Heart right ventricle (tissue), 16 donors: ENCODE results near the gene CPD. TPM values are rescaled to one million over a fixed set of nuclear protein-coding genes. Genes with fewer than 3 reads are reported as not detected.

Source experiments
- ATAC-seq, 8 donors: fragments of 200-7000 bp; cut with Tn5 transposase; one replicate each; pipeline ENCODE4 v1.9.1; 2020; ENCODE audit warnings: mild to moderate bottlenecking in 8 of 8, moderate library complexity in 8 of 8, moderate number of reproducible peaks in 1 of 8
- DNase-seq, 2 donors: peaks; one replicate each; pipeline ENCODE4 v3.0.0-alpha.2; 2020
- H3K27ac ChIP-seq, 10 donors: fragments of 200-600 bp; sonication (generic) in 2 of 10; one replicate each; pipeline versions ENCODE4 v1.5.0 to v1.8.0; 2020 to 2022; ENCODE audit warnings: mild to moderate bottlenecking in 3 of 10
- H3K27me3 ChIP-seq, 7 donors: fragments of 200-600 bp; one replicate each; pipeline ENCODE4 v1.8.0; 2021 to 2022; ENCODE audit warnings: mild to moderate bottlenecking in 2 of 7
- H3K36me3 ChIP-seq, 9 donors: fragments of 200-600 bp; sonication (generic) in 1 of 9; one replicate each; pipeline versions ENCODE4 v1.5.0 to v1.8.0; 2020 to 2022; ENCODE audit warnings: mild to moderate bottlenecking in 2 of 9
- H3K4me1 ChIP-seq, 9 donors: fragments of 200-600 bp; sonication (generic) in 1 of 9; one replicate each; pipeline versions ENCODE4 v1.5.0 to v1.8.0; 2020 to 2022; ENCODE audit warnings: mild to moderate bottlenecking in 4 of 9
- H3K4me3 ChIP-seq, 10 donors: fragments of 200-600 bp; sonication (generic) in 2 of 10; one replicate each; pipeline versions ENCODE4 v1.5.0 to v1.8.0; 2020 to 2022; ENCODE audit warnings: mild to moderate bottlenecking in 7 of 10, moderate library complexity in 2 of 10
- H3K9me3 ChIP-seq, 11 donors: fragments of 200-600 bp in 10 of 11; sonication (generic) in 2 of 11; one replicate each; pipeline versions ENCODE4 v1.5.0 to v1.8.0; 2013 to 2022; ENCODE audit warnings: mild to moderate bottlenecking in 2 of 11, control low read depth in 1 of 11, moderate library complexity in 1 of 11
- WGBS, 2 donors: extraction: QIAGEN DNeasy Blood & Tissue Kit; methylation state at CpG; one replicate each; pipeline ENCODE4 v1.1.7; 2013; ENCODE audit warnings: inconsistent platforms in 1 of 2; 5-methylcytosine and 5-hydroxymethylcytosine counted together
- intact Hi-C, 10 donors: fragments of 100-400 bp; cut with DNase I; formaldehyde crosslinking; loops; one replicate each; pipeline versions ENCODE4 v1.11.1 to v1.14.2; 2022
- polyA plus RNA-seq, 2 donors: library from polyadenylated mRNA; stranded (reverse); fragments of 200-250 nt; gene quantifications; one replicate each; pipeline ENCODE4 v1.2.3, GENCODE V29; 2013
- total RNA-seq, 10 donors: library from RNA; stranded (reverse); fragmentation: NEBNext Ultra II Directional in 3 of 10; extraction: Animal tissue kit (Norgen Biotek cat#: 25700) in 3 of 10; gene quantifications; one replicate each; pipeline versions ENCODE4 v1.2.1 to v1.2.4, GENCODE V29; 2021 to 2023
- TF ChIP-seq, protein P1 (sequence below), 9 donors: fragments of 200-600 bp; sonication (generic) in 2 of 9; IDR thresholded peaks; one replicate each; pipeline versions ENCODE4 v1.5.0 to v1.8.0; 2021 to 2022; ENCODE audit warnings: antibody characterized with exemption in 9 of 9, mild to moderate bottlenecking in 5 of 9, moderate library complexity in 1 of 9
- donor health status: Arrhythmogenic right ventricular cardiomyopathy.
- donor health status: ischemic (EF 13 %, LVEDD 7.1; RV severe dilation, severe dysfunction).
- donor health status: healthy with polysubstance abuse.
- donor health status: DM: no; HTN: yes; CAD: no.
- donor health status: DM: no; HTN: no; CAD: no.
- donor health status: ischemic (EF 25% LVEDD 6.9; RV normal size, moderate dysfunction).
- donor health status: ischemic (EF 25% LVEDD 5.7; RV mildly dilated, moderate dysfunction).
- donor health status: healthy.
- donor health status: DM: yes; HTN: yes; CAD: no.
- donor health status: Ischemic cardiomyopathy.
- donor health status: ischemic (EF 35%, LVEDD 5.7; RV mildly dilated, moderate dysfunction).
- donor health status: nonischemic (EF 11% LVEDD 7.7; RV severe dilation, severe dysfunction).
- donor health status: DM: yes; HTN: yes; CAD: no.
- donor health status: PGD.
- donor health status: ischemic (EF 29% LVEDD 5.4; RV normal size, mild dysfunction).
- donor health status: nonischemic (EF 23%, LVEDD 6.1; RV moderate dilation, normal function).

CPD gene
- total and polyA plus RNA-seq, 12 donors: 4.2 to 44.0 (median 22.6) TPM

DNA sequence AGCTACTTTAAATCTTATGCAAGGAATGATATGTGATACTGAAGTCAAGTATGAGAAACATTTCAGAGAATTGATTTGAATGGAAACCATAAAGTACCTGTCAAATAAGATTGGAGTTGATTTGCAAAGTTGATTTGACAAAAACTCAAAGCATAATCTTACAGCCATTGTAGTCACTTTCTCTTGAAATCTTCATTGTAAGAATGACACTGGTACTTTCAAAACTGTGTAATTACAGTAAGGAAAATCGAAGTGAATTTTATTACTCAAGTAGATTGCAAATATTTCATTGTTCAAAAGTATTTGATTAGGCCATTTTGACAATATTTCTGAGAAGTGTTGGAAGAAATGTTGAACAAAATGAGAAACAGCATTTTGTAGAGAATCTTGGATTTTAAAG, 3.6 kb downstream of the CPD start:
- Histone ChIP-seq H3K36me3 (peaks cover 0 to 26% (median 0%) of the 10 kb centered on the region in 9 donors), H3K27me3 (no peaks in the 10 kb centered on the region), H3K27ac (no peak overlapping the region), H3K9me3 (no peaks in the 10 kb centered on the region), H3K4me3 (peak overlapping the region in 4 of 10 donors; percentile 2 to 74 (median 14)), H3K4me1 (peaks cover 11 to 54% (median 47%) of the 10 kb centered on the region in 9 donors)
- 76 to 80% methylated on average over 1 of the region's 1 CpG for WGBS, 2 donors
- TF ChIP-seq, protein P1, sequence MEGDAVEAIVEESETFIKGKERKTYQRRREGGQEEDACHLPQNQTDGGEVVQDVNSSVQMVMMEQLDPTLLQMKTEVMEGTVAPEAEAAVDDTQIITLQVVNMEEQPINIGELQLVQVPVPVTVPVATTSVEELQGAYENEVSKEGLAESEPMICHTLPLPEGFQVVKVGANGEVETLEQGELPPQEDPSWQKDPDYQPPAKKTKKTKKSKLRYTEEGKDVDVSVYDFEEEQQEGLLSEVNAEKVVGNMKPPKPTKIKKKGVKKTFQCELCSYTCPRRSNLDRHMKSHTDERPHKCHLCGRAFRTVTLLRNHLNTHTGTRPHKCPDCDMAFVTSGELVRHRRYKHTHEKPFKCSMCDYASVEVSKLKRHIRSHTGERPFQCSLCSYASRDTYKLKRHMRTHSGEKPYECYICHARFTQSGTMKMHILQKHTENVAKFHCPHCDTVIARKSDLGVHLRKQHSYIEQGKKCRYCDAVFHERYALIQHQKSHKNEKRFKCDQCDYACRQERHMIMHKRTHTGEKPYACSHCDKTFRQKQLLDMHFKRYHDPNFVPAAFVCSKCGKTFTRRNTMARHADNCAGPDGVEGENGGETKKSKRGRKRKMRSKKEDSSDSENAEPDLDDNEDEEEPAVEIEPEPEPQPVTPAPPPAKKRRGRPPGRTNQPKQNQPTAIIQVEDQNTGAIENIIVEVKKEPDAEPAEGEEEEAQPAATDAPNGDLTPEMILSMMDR (IDR thresholded peaks at IDR 0.05): no peak
- intact Hi-C loops: no loop called here
- ATAC-seq: no peak
- DNase-seq: no peak

DNA sequence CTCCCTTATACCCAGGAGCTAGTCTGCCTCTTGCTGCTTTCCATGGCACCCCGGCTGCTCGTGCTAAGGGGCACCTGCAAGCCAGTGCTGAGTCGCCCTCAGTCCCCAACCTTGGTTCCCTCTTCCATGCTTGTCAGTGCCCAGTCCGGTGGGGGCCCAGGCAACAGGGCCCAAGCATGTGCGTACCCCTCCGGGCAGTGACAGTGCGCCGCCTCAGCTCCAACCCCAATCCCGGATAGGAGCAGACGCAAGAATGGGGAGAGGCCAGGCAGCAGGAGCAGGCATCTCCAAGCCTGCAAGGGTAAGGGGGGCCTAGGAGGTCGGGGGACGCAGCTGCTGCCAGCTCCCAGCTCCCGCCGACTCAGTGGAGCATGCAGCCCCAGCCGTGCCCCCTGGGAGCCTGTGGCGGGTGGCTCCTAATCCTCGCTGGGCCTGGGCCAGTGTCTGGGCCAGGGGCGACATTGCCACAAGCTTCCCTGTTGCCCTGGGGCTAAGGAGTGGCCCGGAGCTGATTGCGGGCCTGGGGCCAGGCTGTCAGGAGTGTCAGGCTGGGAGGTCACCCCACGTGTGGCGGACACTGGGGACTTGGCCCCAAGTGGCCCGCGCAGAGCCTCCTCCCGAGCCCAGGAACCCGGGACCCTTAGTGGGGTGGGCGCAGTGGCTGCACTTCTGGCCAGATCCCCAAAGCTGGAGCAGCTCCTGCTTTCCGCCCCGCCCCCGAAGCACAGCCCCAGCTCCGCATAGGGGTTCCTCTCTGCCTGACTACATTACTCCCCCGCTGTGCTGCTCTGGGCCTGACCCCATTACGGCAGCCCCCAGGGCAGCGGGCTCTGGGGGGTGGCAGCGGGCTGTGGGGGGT, 9.8 kb downstream of the CPD start:
- Histone ChIP-seq H3K36me3 (peaks cover 0 to 82% (median 0%) of the 10 kb centered on the region in 9 donors), H3K4me3 (no peak overlapping the region), H3K27ac (peak overlapping the region in 1 of 10 donors; percentile 41), H3K27me3 (no peaks in the 10 kb centered on the region), H3K4me1 (peaks cover 0 to 9% (median under 1%) of the 10 kb centered on the region in 9 donors), H3K9me3 (no peaks in the 10 kb centered on the region)
- 95% methylated on average over 35 of the region's 35 CpGs for WGBS, 2 donors
- TF ChIP-seq, protein P1 (IDR thresholded peaks at IDR 0.05): no peak
- intact Hi-C loops: no loop called here
- DNase-seq: no peak
- peak in 1 of 8 donors; percentile 55 for ATAC-seq

DNA sequence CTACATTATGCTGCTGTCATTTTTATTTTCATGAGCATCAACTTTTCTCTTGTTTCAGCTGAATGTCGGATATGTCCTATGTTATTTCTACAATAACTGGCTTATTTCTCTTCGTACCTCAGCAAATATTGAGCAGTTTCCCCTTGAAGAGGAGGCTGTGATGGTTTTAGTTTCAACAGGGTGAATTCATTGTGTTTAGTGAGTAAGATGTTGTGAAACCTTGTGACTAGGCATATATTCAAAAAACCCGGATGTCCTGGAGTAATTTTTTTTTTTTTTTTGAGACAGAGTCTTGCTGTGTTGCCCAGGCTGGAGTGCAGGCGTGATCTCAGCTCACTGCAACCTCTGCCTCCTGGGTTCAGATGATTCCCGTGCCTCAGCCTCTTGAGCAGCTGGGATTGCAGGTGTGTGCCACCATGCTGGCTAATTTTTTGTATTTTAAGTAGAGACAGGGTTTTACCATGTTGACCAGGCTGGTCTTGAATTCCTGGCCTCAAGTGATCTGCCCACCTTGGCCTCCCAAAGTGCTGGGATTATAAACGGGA, 11.1 kb downstream of the CPD start:
- Histone ChIP-seq H3K27ac (peak overlapping the region in 1 of 10 donors; percentile 41), H3K27me3 (no peaks in the 10 kb centered on the region), H3K4me1 (peaks cover 0 to 9% (median 0%) of the 10 kb centered on the region in 9 donors), H3K4me3 (no peak overlapping the region), H3K36me3 (peaks cover 0 to 82% (median 0%) of the 10 kb centered on the region in 9 donors), H3K9me3 (no peaks in the 10 kb centered on the region)
- intact Hi-C loops: no loop called here
- TF ChIP-seq, protein P1 (IDR thresholded peaks at IDR 0.05): no peak
- no peak for DNase-seq
- 87 to 88% methylated on average over 6 of the region's 6 CpGs for WGBS, 2 donors
- no peak for ATAC-seq

DNA sequence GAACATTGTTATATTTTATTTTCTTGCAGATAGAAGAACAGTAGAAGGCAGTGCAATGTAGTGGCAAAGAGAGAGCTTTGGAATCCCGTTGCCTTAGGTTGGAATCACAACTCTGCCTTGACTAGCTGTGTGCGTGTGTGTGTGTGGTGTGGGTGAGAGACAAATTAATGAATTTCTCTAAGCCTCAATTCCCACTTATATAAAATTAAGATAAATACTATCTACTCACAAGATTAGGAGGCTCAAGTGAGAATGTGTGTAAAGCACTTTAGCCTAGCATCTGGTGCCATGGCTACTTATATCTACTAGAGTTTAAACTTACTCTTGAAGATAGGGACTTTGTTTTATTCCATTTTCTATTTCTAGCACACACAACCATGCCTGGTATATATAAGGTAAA, 12.8 kb downstream of the CPD start:
- ATAC-seq: no peak
- H3K4me1 ChIP-seq: peaks cover 0 to 15% (median 0%) of the 10 kb centered on the region in 9 donors
- no peak overlapping the region for H3K4me3 ChIP-seq
- H3K27ac ChIP-seq: no peak overlapping the region
- no peaks in the 10 kb centered on the region for H3K27me3 ChIP-seq
- H3K9me3 ChIP-seq: no peaks in the 10 kb centered on the region
- 94 to 95% methylated on average over 2 of the region's 2 CpGs for WGBS, 2 donors
- peaks cover 0 to 65% (median 0%) of the 10 kb centered on the region in 9 donors for H3K36me3 ChIP-seq
- intact Hi-C loops: no loop called here
- DNase-seq: no peak
- TF ChIP-seq, protein P1 (IDR thresholded peaks at IDR 0.05): no peak
